Type B pancreatic cell (in vitro differentiated cells): ENCODE measurements around the gene PKNOX2. TPM values are rescaled to one million over a fixed set of nuclear protein-coding genes. Genes with fewer than 3 reads are reported as not detected.

Source experiments
- DNase-seq: peaks from one replicate; pipeline ENCODE4 v3.0.0; 2021; ENCODE audit warnings: mixed read lengths; ENCODE audit not compliant: unreplicated experiment; ENCODE audit errors: extremely low spot score
- H3K27ac Mint-ChIP-seq: 2 replicates; pipeline ENCODE4 v1.8.0; 2021; ENCODE audit warnings: mild to moderate bottlenecking, mixed read lengths
- H3K27me3 Mint-ChIP-seq: 2 replicates; pipeline ENCODE4 v1.8.0; 2021; ENCODE audit warnings: mixed read lengths
- H3K36me3 Mint-ChIP-seq: 2 replicates; pipeline ENCODE4 v1.8.0; 2021; ENCODE audit warnings: mixed read lengths
- H3K4me1 Mint-ChIP-seq: one replicate; pipeline ENCODE4 v1.8.0; 2021; ENCODE audit warnings: mixed read lengths; ENCODE audit not compliant: unreplicated experiment
- H3K4me3 Mint-ChIP-seq: 2 replicates; pipeline ENCODE4 v1.8.0; 2021; ENCODE audit warnings: mild to moderate bottlenecking, mixed read lengths
- H3K9me3 Mint-ChIP-seq: 2 replicates; pipeline ENCODE4 v1.8.0; 2021; ENCODE audit warnings: mixed read lengths
- total RNA-seq: library from RNA; stranded (reverse); gene quantifications from 2 replicates; pipeline ENCODE4 v1.2.1, GENCODE V29; 2021; ENCODE audit warnings: low replicate concordance
- TF ChIP-seq, protein P1 (sequence below): fragments of 200-600 bp; sonication (generic); conservative IDR thresholded peaks from 2 replicates; pipeline ENCODE4 v1.5.0; 2021; ENCODE audit warnings: antibody characterized with exemption, mild to moderate bottlenecking

PKNOX2 gene
- total RNA-seq, 1 donor from 2014 or later, result 15.3 TPM

DNA sequence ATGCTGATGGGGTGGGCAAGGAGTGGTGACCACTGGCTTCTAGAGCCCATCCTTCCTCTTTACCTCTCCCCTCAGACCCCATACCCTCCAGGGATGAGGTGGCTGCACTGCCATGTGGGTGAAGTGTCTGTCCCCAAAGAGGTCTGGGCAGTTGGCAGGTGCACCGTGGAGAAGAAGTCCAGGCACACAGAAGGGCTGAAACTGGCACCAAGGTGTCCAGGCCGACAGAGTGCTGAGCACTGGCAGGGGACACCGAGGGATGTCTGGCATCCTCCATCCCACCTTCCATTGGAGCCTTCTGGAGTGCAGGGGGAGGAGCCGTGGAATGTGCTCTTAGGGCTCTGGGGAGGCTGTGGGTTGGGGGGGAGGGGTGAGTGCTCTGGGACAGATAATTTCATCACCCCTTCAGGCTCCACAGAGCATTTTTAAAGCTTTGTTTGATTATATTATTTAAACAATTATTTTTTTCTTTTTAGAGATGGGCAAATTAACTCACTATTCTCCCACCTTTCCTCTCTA, 37.9 kb downstream of the PKNOX2 start:
- H3K4me1 Mint-ChIP-seq, result peaks cover 41% of the 10 kb centered on the region
- H3K27ac Mint-ChIP-seq, result no peak overlapping the region
- peaks cover 33% of the 10 kb centered on the region for H3K27me3 Mint-ChIP-seq
- no peaks in the 10 kb centered on the region for H3K9me3 Mint-ChIP-seq
- TF ChIP-seq, protein P1, sequence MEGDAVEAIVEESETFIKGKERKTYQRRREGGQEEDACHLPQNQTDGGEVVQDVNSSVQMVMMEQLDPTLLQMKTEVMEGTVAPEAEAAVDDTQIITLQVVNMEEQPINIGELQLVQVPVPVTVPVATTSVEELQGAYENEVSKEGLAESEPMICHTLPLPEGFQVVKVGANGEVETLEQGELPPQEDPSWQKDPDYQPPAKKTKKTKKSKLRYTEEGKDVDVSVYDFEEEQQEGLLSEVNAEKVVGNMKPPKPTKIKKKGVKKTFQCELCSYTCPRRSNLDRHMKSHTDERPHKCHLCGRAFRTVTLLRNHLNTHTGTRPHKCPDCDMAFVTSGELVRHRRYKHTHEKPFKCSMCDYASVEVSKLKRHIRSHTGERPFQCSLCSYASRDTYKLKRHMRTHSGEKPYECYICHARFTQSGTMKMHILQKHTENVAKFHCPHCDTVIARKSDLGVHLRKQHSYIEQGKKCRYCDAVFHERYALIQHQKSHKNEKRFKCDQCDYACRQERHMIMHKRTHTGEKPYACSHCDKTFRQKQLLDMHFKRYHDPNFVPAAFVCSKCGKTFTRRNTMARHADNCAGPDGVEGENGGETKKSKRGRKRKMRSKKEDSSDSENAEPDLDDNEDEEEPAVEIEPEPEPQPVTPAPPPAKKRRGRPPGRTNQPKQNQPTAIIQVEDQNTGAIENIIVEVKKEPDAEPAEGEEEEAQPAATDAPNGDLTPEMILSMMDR, result no peak
- DNase-seq, result no peak
- H3K4me3 Mint-ChIP-seq, result no peak overlapping the region
- peaks cover 6% of the 10 kb centered on the region for H3K36me3 Mint-ChIP-seq

DNA sequence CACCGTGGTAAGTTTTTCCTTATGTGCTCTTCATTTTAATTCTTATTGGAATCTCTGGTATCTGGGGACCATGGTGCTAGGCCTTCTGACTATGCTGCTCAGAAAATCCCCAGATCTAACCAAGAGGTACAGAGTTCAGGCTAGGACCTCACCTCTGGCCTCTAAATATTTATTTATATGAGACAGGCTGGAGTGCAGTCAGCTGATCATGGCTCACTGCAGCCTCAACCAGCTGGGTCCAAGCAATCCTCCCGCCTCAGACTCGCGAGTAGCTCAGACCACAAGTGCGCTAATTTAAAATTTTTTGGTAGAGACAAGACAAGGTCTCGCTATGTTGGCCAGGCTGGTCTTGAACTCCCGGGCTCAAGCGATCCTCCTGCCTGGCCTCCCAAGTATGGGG, 38.4 kb downstream of the PKNOX2 start:
- H3K27me3 Mint-ChIP-seq, result peaks cover 30% of the 10 kb centered on the region

DNA sequence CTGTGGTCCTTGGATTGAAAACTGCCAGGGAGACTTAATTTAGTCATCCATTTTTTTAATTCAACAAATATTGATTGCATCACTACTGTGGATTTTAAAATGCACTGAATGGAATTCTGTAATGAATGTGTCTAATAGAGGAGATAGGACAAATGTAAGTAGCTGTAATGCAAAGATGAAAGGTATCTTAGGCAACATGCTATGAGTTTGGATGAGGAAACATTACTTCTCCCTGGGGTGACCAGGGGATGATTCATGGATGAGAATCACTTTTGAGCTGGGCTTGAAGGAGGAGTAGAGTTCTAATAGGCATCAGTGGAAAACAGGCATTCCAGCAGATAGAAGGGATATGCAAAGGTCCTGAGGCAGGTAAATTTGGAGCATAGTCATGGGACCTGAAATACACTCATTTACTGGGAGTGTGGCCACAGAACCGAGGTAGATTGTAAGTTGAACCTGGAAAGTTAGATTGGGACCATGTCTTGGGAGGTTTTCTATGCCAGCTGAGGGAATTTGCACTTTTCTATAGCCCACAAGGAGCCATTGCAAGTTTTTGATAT, 43.4 kb downstream of the PKNOX2 start:
- no peak overlapping the region for H3K27ac Mint-ChIP-seq
- H3K9me3 Mint-ChIP-seq, result no peaks in the 10 kb centered on the region
- no peak for DNase-seq
- TF ChIP-seq, protein P1, result no peak
- H3K36me3 Mint-ChIP-seq, result peaks cover 6% of the 10 kb centered on the region
- peaks cover 24% of the 10 kb centered on the region for H3K27me3 Mint-ChIP-seq
- H3K4me3 Mint-ChIP-seq, result no peak overlapping the region
- peaks cover 37% of the 10 kb centered on the region for H3K4me1 Mint-ChIP-seq

More for the DNA sequence above, 38.4 kb downstream of the PKNOX2 start:
- H3K4me3 Mint-ChIP-seq, result no peak overlapping the region
- TF ChIP-seq, protein P1, result no peak
- DNase-seq, result no peak
- H3K4me1 Mint-ChIP-seq, result peaks cover 41% of the 10 kb centered on the region
- H3K9me3 Mint-ChIP-seq, result no peaks in the 10 kb centered on the region
- peaks cover 6% of the 10 kb centered on the region for H3K36me3 Mint-ChIP-seq
- no peak overlapping the region for H3K27ac Mint-ChIP-seq

DNA sequence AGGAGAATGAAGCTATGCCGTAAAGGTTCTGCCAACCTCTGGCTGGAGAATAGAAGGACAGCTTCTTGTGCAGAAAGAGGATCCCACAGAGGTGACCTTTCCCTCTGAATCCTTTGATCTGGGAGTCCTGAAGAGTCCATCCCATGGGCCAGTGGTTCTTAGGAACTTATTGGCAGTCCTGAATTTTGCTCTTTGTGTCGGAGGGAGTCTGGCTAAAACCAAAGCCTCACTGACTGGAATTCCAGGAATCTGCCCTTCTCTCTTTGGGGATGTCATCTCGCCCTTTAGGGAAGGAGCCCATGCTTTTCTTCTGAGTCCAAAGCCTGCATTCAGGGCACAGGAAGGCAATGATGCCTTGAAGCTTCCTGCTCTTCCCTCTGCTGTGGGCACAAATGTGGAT, 45.5 kb downstream of the PKNOX2 start:
- TF ChIP-seq, protein P1, result no peak
- DNase-seq, result no peak
- no peaks in the 10 kb centered on the region for H3K36me3 Mint-ChIP-seq
- peaks cover 35% of the 10 kb centered on the region for H3K4me1 Mint-ChIP-seq
- H3K9me3 Mint-ChIP-seq, result no peaks in the 10 kb centered on the region
- no peak overlapping the region for H3K27ac Mint-ChIP-seq
- peaks cover 27% of the 10 kb centered on the region for H3K27me3 Mint-ChIP-seq
- H3K4me3 Mint-ChIP-seq, result no peak overlapping the region

DNA sequence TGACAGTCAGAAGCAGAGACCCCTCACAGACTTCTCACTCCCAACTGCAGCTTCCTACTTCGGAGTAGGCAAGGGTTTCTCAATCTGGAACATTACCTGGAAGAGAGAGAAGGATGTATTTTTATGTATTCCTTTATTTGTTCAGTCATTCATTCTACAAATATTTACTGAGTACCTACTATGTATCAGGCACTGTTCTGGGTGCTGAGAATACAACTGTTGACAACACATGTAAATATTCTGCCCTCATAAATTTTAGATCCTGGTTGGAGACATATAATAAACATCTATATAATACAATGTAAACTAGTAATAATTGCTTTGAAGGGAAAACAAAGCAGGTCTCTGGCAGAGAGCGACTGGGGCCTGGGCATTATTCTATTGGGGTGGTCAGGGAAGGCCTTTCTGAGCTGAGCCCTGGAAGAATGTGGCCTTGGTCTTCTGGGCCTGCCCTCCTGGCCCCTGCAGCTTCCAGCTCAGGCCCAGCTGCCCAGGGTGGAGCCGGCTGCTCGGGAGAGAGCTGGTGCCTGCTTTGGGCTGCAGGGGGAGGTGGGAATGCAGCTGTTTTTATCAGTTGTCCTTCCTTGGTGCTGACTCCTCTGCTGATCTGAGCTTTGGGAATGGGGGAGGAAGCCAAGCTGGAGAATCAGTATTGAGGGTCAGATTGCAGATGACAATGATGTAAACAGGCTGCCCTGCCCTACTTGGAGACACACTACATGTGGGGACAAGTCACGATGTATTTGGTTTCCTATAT, 46.8 kb downstream of the PKNOX2 start:
- H3K4me1 Mint-ChIP-seq, result peaks cover 34% of the 10 kb centered on the region
- no peak for DNase-seq
- no peaks in the 10 kb centered on the region for H3K36me3 Mint-ChIP-seq
- H3K27ac Mint-ChIP-seq, result no peak overlapping the region
- H3K9me3 Mint-ChIP-seq, result no peaks in the 10 kb centered on the region
- peaks cover 27% of the 10 kb centered on the region for H3K27me3 Mint-ChIP-seq
- TF ChIP-seq, protein P1, result no peak
- no peak overlapping the region for H3K4me3 Mint-ChIP-seq
